ENCODE results near the gene PTPRM. TPM values are rescaled to one million over a fixed set of nuclear protein-coding genes. Genes with fewer than 3 reads are reported as not detected.

Gene PTPRM
- total RNA-seq, 4 donors from 2014 or later: 21.4 to 41.8 (median 29.6) TPM

- intact Hi-C loops (cut with DNase I; ENCODE audit: low total_unique reads): no loop called here
- TF ChIP-seq CTCF (IDR thresholded peaks at IDR 0.05): no peak
- TF ChIP-seq POLR2A (IDR thresholded peaks at IDR 0.05): no peak
- DNase-seq (ENCODE audit: low spot score in 2 of 2): no peak
- H3K4me3 ChIP-seq (ENCODE audit: low read depth, poor library complexity, severe bottlenecking): no peak overlapping the region
These were observed 740.8 kb downstream of the PTPRM start for GRCh38 chr18:8307960-8308359.

- WGBS, 2 donors: 84 to 88% methylated on average over 2 of the region's 2 CpGs
- intact Hi-C loops (cut with DNase I; ENCODE audit: low total_unique reads): no loop called here
- H3K4me3 ChIP-seq (ENCODE audit: low read depth, poor library complexity, severe bottlenecking): no peak overlapping the region
- no peak for DNase-seq (ENCODE audit: low spot score in 2 of 2)
- TF ChIP-seq POLR2A (IDR thresholded peaks at IDR 0.05): no peak
- no peak for TF ChIP-seq CTCF (IDR thresholded peaks at IDR 0.05)
These were observed 745.9 kb downstream of the PTPRM start for GRCh38 chr18:8313043-8313442.

GRCh38 chr18:8314124-8314523 lies 747.0 kb downstream of the PTPRM start:
- DNase-seq (ENCODE audit: low spot score in 2 of 2): no peak
- 90 to 95% methylated on average over 2 of the region's 2 CpGs for WGBS, 2 donors
- intact Hi-C loops (cut with DNase I; ENCODE audit: low total_unique reads): no loop called here
- TF ChIP-seq CTCF (IDR thresholded peaks at IDR 0.05) (no peak), POLR2A (IDR thresholded peaks at IDR 0.05) (no peak)
- H3K4me3 ChIP-seq (ENCODE audit: low read depth, poor library complexity, severe bottlenecking): no peak overlapping the region

- intact Hi-C loops (cut with DNase I; ENCODE audit: low total_unique reads): no loop called here
- 78 to 80% methylated on average over 6 of the region's 6 CpGs for WGBS, 2 donors
- no peak for DNase-seq (ENCODE audit: low spot score in 2 of 2)
- TF ChIP-seq CTCF (IDR thresholded peaks at IDR 0.05): no peak
- no peak for TF ChIP-seq POLR2A (IDR thresholded peaks at IDR 0.05)
- no peak overlapping the region for H3K4me3 ChIP-seq (ENCODE audit: low read depth, poor library complexity, severe bottlenecking)
These were observed 752.8 kb downstream of the PTPRM start for GRCh38 chr18:8319798-8320489.

- 89 to 94% methylated on average over 2 of the region's 2 CpGs for WGBS, 2 donors
- no peak overlapping the region for H3K4me3 ChIP-seq (ENCODE audit: low read depth, poor library complexity, severe bottlenecking)
- no peak for TF ChIP-seq CTCF (IDR thresholded peaks at IDR 0.05)
- no peak for TF ChIP-seq POLR2A (IDR thresholded peaks at IDR 0.05)
- intact Hi-C loops (cut with DNase I; ENCODE audit: low total_unique reads): loop anchor here (2.0 kb wide), 1 partner anchor 76 kb away; no protein-coding TSS in a partner anchor
- no peak for DNase-seq (ENCODE audit: low spot score in 2 of 2)
These were observed 755.4 kb downstream of the PTPRM start for GRCh38 chr18:8322486-8322885.

All from lower leg skin (tissue), 4 donors.